ENCODE measurements around the gene CCDC13. TPM values are rescaled to one million over a fixed set of nuclear protein-coding genes. Genes with fewer than 3 reads are reported as not detected.

CCDC13 gene
- total RNA-seq, 1 donor from 2014 or later, result 0.33 TPM

DNA sequence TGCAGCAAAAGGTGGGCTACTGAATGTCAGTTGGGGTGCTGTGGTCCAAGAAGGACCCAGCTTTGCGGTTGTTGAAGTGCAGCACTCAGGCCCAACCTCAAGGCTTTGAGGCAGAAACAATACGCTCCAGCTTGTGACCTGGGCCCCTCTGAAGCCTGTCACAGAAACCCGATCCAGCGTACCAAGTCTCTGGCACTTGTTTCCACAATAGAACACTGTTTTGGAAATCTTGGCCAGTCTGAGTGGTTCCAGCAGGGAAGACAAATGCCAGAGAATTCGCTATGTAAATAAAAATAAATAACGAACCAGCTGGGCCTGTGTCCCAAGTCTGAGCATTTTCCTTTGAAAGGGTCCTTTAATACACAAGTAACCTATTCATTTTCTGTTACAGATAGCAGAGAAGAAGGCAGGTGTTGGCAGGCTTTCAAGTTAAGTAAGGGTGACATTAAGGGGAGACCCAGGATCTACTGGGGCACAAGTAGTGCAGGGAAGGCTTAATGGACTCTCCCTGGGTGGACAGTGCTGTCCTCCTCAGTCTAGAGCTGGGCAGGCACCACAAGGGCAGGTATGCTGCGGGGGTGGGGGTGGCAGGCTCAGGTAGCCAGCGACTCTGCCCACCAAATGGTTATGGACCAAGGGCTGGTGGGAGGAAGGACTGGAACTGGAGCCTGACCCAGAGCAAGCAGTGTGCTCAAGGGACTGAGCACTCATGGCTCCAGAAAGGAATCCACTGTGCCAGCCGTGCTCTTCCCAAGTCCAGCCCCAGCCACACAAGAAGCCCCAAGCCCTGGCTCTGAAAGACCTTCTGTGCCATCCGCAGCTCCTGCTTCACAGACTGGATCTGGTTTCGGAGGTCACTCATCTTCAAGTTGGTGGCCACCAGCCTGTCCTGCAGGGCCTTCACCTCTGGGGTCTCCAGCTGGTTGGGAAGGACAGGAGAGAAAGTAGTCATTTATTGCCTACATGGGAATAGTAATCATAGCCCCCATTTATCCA is 26.3 kb downstream of the CCDC13 start:
- DNase-seq (ENCODE audit: low read depth), result no peak
- peaks cover 3% of the 10 kb centered on the region for H3K27me3 ChIP-seq (ENCODE audit: control insufficient read depth, insufficient read depth, low read length)
- H3K36me3 ChIP-seq (ENCODE audit: control insufficient read depth, insufficient read depth, low read length), result no peaks in the 10 kb centered on the region
- no peak overlapping the region for H3K4me3 ChIP-seq (ENCODE audit: low read depth, low read length)
- TF ChIP-seq, protein P1, sequence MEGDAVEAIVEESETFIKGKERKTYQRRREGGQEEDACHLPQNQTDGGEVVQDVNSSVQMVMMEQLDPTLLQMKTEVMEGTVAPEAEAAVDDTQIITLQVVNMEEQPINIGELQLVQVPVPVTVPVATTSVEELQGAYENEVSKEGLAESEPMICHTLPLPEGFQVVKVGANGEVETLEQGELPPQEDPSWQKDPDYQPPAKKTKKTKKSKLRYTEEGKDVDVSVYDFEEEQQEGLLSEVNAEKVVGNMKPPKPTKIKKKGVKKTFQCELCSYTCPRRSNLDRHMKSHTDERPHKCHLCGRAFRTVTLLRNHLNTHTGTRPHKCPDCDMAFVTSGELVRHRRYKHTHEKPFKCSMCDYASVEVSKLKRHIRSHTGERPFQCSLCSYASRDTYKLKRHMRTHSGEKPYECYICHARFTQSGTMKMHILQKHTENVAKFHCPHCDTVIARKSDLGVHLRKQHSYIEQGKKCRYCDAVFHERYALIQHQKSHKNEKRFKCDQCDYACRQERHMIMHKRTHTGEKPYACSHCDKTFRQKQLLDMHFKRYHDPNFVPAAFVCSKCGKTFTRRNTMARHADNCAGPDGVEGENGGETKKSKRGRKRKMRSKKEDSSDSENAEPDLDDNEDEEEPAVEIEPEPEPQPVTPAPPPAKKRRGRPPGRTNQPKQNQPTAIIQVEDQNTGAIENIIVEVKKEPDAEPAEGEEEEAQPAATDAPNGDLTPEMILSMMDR (IDR thresholded peaks at IDR 0.05; ENCODE audit: insufficient read depth, low read length, poor library complexity, severe bottlenecking), result no peak

DNA sequence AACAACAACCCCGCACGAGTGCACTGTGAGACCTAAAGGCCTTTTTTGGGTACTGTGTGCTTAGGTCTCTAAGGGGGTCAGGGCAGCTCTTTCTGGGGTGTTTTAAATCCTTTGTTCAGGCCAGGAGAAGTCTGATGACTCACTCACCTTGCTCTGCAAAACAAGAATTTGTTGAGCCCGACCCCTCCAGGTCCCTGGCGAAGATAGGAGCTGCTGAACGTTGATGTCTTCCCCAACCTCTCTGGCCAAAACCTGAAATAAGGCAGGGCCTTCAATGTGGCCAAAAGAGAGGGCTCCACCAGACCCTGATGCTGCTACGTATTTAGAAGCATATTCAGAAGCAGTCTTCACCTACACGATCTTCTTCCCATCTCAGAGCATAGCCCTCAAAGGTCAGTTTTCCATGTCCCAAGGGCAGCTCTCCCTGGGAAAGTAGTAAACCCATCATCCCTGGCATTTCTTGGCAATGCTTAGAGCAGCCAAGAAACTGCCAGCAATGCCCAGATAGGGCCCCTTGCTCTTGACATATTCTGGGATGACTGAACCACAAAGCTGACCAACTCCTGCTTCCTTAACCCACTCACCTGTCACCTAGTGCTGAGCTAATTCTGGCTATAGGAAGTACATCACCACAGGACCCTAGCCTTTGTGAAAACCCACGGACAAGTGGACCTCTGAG is 27.1 kb downstream of the CCDC13 start:
- TF ChIP-seq, protein P1 (IDR thresholded peaks at IDR 0.05; ENCODE audit: insufficient read depth, low read length, poor library complexity, severe bottlenecking), result no peak
- H3K36me3 ChIP-seq (ENCODE audit: control insufficient read depth, insufficient read depth, low read length), result no peaks in the 10 kb centered on the region
- H3K4me3 ChIP-seq (ENCODE audit: low read depth, low read length), result no peak overlapping the region
- peaks cover 3% of the 10 kb centered on the region for H3K27me3 ChIP-seq (ENCODE audit: control insufficient read depth, insufficient read depth, low read length)
- no peak for DNase-seq (ENCODE audit: low read depth)

DNA sequence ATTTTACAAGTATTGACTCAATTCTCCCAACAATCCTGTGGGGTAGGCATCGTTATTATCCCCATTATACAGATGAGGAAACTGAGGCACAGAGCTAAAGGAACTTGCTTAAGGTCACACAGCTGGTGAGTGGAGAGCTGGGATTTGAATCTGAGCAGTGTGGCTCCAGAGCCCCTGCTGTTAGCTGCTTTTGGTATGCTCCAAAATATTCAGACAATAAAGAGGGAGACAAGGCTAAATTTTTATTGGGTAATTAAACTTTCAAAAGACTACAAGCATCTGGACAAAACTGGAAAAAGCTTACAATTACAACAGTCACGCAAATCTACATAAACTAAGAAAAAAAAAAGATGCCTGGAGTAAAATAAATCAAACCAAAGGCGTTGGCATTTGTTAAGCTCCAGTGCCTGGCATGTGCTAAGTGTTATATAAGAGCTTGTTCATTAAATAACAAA is 27.7 kb downstream of the CCDC13 start:
- Histone ChIP-seq H3K27me3 (ENCODE audit: control insufficient read depth, insufficient read depth, low read length) (peaks cover 3% of the 10 kb centered on the region), H3K36me3 (ENCODE audit: control insufficient read depth, insufficient read depth, low read length) (no peaks in the 10 kb centered on the region), H3K4me3 (ENCODE audit: low read depth, low read length) (no peak overlapping the region)
- DNase-seq (ENCODE audit: low read depth), result no peak
- TF ChIP-seq, protein P1 (IDR thresholded peaks at IDR 0.05; ENCODE audit: insufficient read depth, low read length, poor library complexity, severe bottlenecking), result no peak

DNA sequence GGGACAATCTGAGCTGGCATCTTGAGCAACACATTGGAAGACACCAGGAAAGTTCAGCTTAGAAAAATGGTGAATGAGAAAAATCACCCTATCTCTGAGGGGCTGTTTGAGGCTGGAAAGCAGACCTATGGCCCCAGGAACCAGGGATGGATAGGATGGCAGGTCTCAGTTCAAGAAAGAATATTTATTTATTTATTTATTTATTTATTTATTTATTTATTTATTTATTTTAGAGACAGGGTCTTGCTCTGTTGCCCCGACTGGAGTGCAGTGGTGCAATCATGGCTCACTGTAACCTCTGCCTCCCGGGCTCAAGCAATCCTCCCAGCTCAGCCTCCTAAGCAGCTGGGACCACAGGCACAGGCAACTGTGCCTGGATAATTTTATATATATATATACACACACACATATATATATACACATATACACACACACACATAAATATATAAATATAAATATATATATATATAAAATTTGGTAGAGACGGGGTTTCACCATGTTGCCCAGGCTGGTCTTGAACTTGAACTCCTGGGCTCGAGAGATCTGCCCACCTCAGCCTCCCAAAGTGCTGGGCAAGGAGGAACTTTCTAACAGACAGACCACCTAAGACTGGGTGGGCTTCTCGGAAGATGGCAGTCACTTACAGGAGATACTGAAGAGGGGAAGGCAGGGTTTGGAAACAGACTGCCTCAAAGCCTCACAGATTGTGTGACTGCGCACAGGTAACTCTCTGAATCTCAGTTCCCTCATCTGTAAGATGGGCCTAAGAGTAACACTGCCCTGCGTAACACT is 29.7 kb downstream of the CCDC13 start:
- Histone ChIP-seq H3K4me3 (ENCODE audit: low read depth, low read length) (no peak overlapping the region), H3K27me3 (ENCODE audit: control insufficient read depth, insufficient read depth, low read length) (peaks cover 3% of the 10 kb centered on the region), H3K36me3 (ENCODE audit: control insufficient read depth, insufficient read depth, low read length) (no peaks in the 10 kb centered on the region)
- TF ChIP-seq, protein P1 (IDR thresholded peaks at IDR 0.05; ENCODE audit: insufficient read depth, low read length, poor library complexity, severe bottlenecking), result no peak
- no peak for DNase-seq (ENCODE audit: low read depth)

DNA sequence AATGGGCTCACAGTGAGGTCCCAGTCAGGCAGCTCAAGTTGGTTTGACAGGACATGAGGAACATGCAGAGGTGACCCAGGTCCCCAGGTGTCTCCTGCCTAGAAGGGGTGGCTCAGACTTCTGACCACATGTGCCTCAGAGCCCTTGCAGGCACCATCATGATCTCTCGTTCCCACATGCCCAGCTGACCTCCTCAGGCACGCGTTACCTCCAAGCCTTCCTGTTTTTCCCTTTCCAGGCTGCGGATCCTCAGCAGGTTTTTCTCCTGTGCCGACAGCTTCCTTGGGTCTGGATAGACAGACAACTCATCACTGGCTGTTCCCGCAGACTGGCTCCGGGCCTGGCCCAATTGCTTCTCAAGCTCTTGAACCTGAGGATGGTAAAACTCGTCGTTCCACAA is 30.4 kb downstream of the CCDC13 start:
- no peak for DNase-seq (ENCODE audit: low read depth)
- TF ChIP-seq, protein P1 (IDR thresholded peaks at IDR 0.05; ENCODE audit: insufficient read depth, low read length, poor library complexity, severe bottlenecking), result no peak
- peaks cover 3% of the 10 kb centered on the region for H3K27me3 ChIP-seq (ENCODE audit: control insufficient read depth, insufficient read depth, low read length)
- H3K4me3 ChIP-seq (ENCODE audit: low read depth, low read length), result no peak overlapping the region
- no peaks in the 10 kb centered on the region for H3K36me3 ChIP-seq (ENCODE audit: control insufficient read depth, insufficient read depth, low read length)

All from kidney epithelial cell (primary cell).